ENCODE data around the gene ATP6V0D1.

- TF ChIP-seq POLR2AphosphoS5 (IDR thresholded peaks at IDR 0.05; ENCODE audit: low read depth) (no peak), CTCF (conservative IDR thresholded peaks at IDR 0.05; ENCODE audit: low read depth in 2 of 2) (no peak), EZH2 (IDR thresholded peaks at IDR 0.05; ENCODE audit: low read depth, unreplicated experiment) (no peak), EZH2phosphoT487 (IDR thresholded peaks at IDR 0.05; ENCODE audit: unreplicated experiment) (no peak), CREB1 (CRISPR knock-in tag; IDR thresholded peaks at IDR 0.05; ENCODE audit: low read depth) (no peak), REST (IDR thresholded peaks at IDR 0.05; ENCODE audit: unreplicated experiment) (no peak), JUNB (IDR thresholded peaks at IDR 0.05; ENCODE audit: unreplicated experiment) (no peak), ZNF331 (CRISPR knock-in tag; IDR thresholded peaks at IDR 0.05; ENCODE audit: low read depth) (no peak), NANOG (IDR thresholded peaks at IDR 0.05; ENCODE audit: borderline replicate concordance) (no peak), ZNF114 (CRISPR knock-in tag; IDR thresholded peaks at IDR 0.05) (no peak), ZNF462 (CRISPR knock-in tag; IDR thresholded peaks at IDR 0.05) (no peak), STAT1 (IDR thresholded peaks at IDR 0.05; ENCODE audit: unreplicated experiment) (no peak), ETS1 (IDR thresholded peaks at IDR 0.05) (no peak)
These were observed 38.3 kb upstream of the ATP6V0D1 start for GRCh38 chr16:67519242-67519641.
